Lower leg skin (tissue), 4 donors: Measurements from ENCODE around the gene INCA1. TPM values are rescaled to one million over a fixed set of nuclear protein-coding genes. Genes with fewer than 3 reads are reported as not detected.

ENCODE experiments used
- DNase-seq, 2 donors: peaks; one replicate each; pipeline ENCODE4 v3.0.0-alpha.2; 2019; ENCODE audit warnings: low spot score in 2 of 2
- H3K4me3 ChIP-seq: fragments of 200-600 bp; sonication (generic); 2 replicates; pipeline ENCODE4 v1.5.1; 2017; ENCODE audit warnings: mild to moderate bottlenecking, low read depth; ENCODE audit not compliant: poor library complexity, severe bottlenecking
- POLR2A ChIP-seq, 2 donors: fragments of 450-650 bp; IDR thresholded peaks; one replicate each; pipeline ENCODE4 v1.6.1; 2016 to 2017; ENCODE audit warnings: antibody characterized with exemption in 2 of 2, mild to moderate bottlenecking in 1 of 2, moderate library complexity in 1 of 2
- WGBS, 2 donors: methylation state at CpG; one replicate each; pipeline ENCODE4 v1.1.5; 2018; 5-methylcytosine and 5-hydroxymethylcytosine counted together
- intact Hi-C: fragments of 100-400 bp; cut with DNase I; formaldehyde crosslinking; loops from one replicate; pipeline ENCODE4 v1.15.0; 2023; ENCODE audit warnings: low total_unique reads
- total RNA-seq, 4 donors: library from RNA; depleted of rRNA; stranded (reverse); fragments of >200 nt; gene quantifications; one replicate each; pipeline ENCODE4 v1.1.0, GENCODE V29; 2016
- TF ChIP-seq, protein P1 (sequence below), 3 donors: fragments of 450-650 bp; IDR thresholded peaks; one replicate each; pipeline ENCODE4 v1.5.1; 2016; ENCODE audit warnings: antibody characterized with exemption in 3 of 3, mild to moderate bottlenecking in 3 of 3, moderate library complexity in 2 of 3

Gene INCA1
- 1 to 10 TPM in 3 of 4 donors, under 1 TPM in 1; 0.39 to 2.6 (median 1.4) TPM for total RNA-seq

GRCh38 chr17:4997302-4998026 lies at the start of gene INCA1, which contains the start of gene KIF1C:
TSS of gene INCA1 (minus strand) at chr17:4997522. CDS start at chr17:4994437, 3,085 bp downstream.
TSS of gene KIF1C (plus strand) at chr17:4997950. CDS start at chr17:5000247, 2,297 bp downstream.
- 0 to 1% methylated on average over 33 to 48 of the region's 93 CpGs for WGBS, 2 donors
- peak within 1 kb of the TSS; percentile 87 for H3K4me3 ChIP-seq
- TF ChIP-seq, protein P1, sequence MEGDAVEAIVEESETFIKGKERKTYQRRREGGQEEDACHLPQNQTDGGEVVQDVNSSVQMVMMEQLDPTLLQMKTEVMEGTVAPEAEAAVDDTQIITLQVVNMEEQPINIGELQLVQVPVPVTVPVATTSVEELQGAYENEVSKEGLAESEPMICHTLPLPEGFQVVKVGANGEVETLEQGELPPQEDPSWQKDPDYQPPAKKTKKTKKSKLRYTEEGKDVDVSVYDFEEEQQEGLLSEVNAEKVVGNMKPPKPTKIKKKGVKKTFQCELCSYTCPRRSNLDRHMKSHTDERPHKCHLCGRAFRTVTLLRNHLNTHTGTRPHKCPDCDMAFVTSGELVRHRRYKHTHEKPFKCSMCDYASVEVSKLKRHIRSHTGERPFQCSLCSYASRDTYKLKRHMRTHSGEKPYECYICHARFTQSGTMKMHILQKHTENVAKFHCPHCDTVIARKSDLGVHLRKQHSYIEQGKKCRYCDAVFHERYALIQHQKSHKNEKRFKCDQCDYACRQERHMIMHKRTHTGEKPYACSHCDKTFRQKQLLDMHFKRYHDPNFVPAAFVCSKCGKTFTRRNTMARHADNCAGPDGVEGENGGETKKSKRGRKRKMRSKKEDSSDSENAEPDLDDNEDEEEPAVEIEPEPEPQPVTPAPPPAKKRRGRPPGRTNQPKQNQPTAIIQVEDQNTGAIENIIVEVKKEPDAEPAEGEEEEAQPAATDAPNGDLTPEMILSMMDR (IDR thresholded peaks at IDR 0.05) = no peak
- no peak for TF ChIP-seq POLR2A (IDR thresholded peaks at IDR 0.05)
- intact Hi-C loops = loop anchor here (5.0 kb wide), 1 partner anchor 90 kb away; no protein-coding TSS in a partner anchor
- peak; percentile 87 to 98 for DNase-seq

- no peak for TF ChIP-seq POLR2A (IDR thresholded peaks at IDR 0.05)
- TF ChIP-seq, protein P1 (IDR thresholded peaks at IDR 0.05) = no peak
- intact Hi-C loops = no loop called here
- no peak overlapping the region for H3K4me3 ChIP-seq
- WGBS, 2 donors = 84 to 86% methylated on average over 6 of the region's 6 CpGs
- no peak for DNase-seq
Observed at GRCh38 chr17:5045496-5045895, 48.2 kb upstream of the INCA1 start.

DNA sequence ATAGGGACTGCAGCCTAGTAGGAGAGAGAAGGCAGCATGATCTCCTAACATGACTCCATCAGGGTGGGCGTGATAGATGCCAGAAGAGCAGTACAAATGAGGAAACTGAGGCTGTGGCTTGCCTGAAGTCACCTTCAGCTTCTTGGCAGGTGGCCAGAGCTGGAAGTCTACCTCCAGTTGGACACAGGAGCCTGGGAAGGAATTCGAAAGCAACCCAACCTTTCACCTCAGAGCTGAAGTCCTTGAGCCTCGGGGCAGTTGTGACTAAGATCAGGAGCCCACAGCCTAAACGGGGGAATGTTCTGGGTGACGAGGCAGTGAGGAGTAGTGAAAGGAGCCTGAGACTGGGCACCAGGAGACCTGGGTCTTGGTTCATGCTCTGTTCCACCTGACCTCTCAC lies 47.3 kb upstream of the INCA1 start:
- no peak overlapping the region for H3K4me3 ChIP-seq
- intact Hi-C loops = no loop called here
- TF ChIP-seq POLR2A (IDR thresholded peaks at IDR 0.05) = no peak
- TF ChIP-seq, protein P1 (IDR thresholded peaks at IDR 0.05) = no peak
- DNase-seq = no peak
- WGBS, 2 donors = 80 to 90% methylated on average over 5 of the region's 5 CpGs

GRCh38 chr17:5043524-5043923 lies 46.2 kb upstream of the INCA1 start:
- intact Hi-C loops = no loop called here
- no peak overlapping the region for H3K4me3 ChIP-seq
- DNase-seq = no peak
- no peak for TF ChIP-seq POLR2A (IDR thresholded peaks at IDR 0.05)
- 100% methylated on average over 1 of the region's 1 CpG for WGBS, 2 donors

GRCh38 chr17:5042157-5043022 lies 45.1 kb upstream of the INCA1 start:
- TF ChIP-seq, protein P1 (IDR thresholded peaks at IDR 0.05) = no peak
- no peak for TF ChIP-seq POLR2A (IDR thresholded peaks at IDR 0.05)
- DNase-seq = no peak
- WGBS, 2 donors = 76% methylated on average over 15 of the region's 15 CpGs
- no peak overlapping the region for H3K4me3 ChIP-seq
- intact Hi-C loops = no loop called here

DNA sequence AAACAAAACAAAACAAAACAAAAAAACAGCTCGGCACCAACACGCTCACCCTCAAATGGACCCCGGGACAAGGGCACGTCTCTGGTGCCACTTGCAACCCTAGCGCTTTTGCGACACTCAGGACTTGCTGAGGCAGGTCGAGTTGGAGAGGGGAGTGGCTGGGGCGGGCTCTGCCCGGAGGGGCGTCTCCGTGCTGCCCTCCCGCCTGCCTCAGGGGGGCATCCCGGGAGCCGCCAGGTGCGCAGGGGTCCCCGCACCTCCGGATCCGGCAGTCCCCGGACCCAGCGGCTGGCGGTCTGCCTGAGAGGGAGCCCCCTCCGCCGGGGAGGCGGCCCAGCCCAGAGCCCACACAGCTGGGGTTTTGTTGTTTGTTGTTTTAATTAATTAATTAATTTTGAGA lies 38.0 kb upstream of the INCA1 start, which contains the start of gene SLC52A1:
Gene SLC52A1 (minus strand): TSS at position 112 of the 400 bp plus-strand sequence. CDS start 820 bp downstream, outside the sequence.
- intact Hi-C loops = no loop called here
- 6 to 17% methylated on average over 13 to 22 of the region's 24 CpGs for WGBS, 2 donors
- TF ChIP-seq, protein P1 (IDR thresholded peaks at IDR 0.05) = no peak
- H3K4me3 ChIP-seq = peak within 1 kb of the TSS; percentile 10
- no peak for DNase-seq
